GM18520 (cell line): ENCODE results near the gene RRH.

ENCODE experiments used
- ATAC-seq: cut with Tn5 transposase; IDR thresholded peaks from one replicate; pipeline ENCODE4 v1.9.1; 2021; ENCODE audit not compliant: unreplicated experiment

Gene RRH

DNA sequence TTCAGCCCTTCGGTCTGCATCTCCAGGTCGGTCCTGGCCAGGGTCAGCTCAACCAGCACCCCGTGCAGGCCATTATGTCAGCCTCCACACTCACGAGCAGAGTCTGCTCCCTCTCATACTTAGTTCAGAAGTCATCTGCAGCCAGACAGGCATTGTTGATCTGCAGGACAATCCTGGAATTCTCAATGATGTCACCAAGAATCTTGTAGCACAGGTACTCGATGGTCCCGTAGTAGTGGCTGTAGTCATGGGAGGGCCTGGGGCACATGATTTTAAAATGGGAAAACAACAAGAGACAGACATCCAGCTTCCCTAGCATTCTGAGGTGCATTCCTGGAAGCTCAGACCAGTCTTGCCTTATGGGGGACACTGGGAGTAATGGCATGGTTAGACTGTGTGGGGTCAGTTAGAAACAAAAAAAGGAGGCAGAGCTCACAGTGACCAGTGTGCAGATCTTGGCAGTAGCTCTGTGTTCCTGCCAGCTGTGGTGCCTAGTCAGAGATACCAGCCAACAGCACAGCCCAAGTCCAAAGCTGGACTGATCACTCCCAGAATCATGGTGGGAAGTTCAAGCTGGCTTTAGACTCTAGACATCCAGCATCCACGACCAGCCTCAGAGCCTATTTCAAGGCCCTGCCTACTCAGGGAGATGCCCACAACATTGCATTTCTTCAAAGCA, 52.0 kb downstream of the RRH start:
- ATAC-seq, result no peak

DNA sequence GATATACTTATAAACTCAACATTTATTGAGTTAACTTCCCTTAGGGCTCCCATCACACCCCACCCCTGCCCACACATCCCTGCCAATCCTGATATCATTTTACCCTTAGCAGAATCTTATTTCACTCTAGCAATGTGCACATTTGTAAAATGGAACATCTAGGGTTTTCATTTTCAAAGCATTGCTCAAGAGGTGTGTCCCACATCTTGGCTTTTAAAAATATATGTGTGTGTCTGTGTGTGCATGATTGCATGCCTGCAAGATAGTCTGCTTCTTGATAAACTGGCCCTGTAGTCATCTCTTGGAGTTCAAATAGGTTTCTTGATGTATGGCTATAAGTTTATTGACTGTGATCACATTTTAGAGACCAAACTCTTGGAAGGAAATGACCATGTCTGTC, 58.5 kb downstream of the RRH start:
- no peak for ATAC-seq

DNA sequence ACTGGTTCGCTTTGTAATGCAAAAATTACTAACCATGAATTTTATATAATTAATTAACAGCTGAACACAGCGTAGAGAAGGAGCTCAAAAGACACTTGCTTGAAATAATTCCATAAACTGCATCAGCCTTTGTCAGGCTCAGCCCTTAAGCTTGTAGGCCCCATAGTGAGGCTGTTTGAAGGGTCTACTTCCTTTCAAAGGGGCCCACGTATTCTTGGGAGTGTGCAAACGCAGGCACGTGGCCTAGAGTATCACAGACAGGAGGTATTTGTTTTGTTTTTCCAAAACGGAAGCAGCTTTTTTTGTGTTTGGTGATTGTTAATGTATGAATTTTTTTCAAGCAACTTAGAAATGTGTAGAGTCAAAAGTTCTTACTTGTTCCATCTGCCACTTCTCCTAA, 59.3 kb downstream of the RRH start:
- ATAC-seq, result no peak

DNA sequence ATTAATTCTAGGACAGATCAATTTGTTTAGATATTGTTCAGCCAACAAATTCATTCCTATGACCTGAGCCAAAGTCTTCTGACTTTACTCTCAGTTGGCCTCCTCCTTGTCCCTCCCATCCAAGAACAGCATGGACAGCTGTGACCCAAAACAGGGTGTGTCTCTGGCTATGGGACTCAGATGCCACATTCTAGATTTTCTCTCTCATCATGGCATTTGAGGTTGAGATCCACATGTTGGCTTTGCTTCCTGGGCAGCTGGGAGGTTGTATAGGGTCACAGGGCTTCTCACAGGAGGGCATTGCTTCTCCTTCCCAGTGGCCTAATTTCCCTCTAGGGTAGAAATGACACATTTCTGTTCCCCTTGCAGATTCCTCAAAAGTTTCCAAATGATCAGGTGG, 62.3 kb downstream of the RRH start:
- no peak for ATAC-seq
